GM12892 (cell line): ENCODE results near the gene ZNF865.

Experiments
- POLR2A ChIP-seq: IDR thresholded peaks from 2 replicates; pipeline ENCODE4 v1.6.1; 2011; ENCODE audit warnings: low read depth, low read length, control low read depth
- POLR2AphosphoS5 ChIP-seq: IDR thresholded peaks from 2 replicates; pipeline ENCODE4 v1.6.1; 2011; ENCODE audit warnings: low read depth, low read length, control low read depth

DNA sequence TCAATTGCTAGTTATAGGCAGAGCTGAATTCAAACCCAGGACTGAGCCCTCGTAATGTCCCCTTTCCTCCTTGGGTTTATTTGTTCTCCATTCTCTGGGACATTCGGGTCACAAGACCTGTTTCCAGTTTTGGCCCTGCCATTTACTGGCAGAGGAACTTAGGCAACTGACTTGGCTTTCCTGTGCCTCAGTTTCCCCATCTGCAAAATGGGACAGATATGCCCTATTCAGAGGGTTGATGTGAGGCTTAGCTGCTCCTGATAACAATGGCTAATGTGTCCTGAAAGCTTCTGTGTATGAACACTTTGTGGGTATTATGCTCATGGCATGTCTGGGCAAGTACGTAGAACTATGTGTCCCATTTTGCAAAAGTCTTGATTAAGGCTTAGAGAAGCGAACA is 4.4 kb upstream of the ZNF865 start:
- TF ChIP-seq POLR2AphosphoS5 (no peak), POLR2A (no peak)
